ENCODE data around the gene CHMP4B.
"Not testable (repeated sequence)": the region's sequence is repeated elsewhere in the genome, so short reads cannot be mapped to it uniquely, and the experiment has no call there.

Gene CHMP4B

GRCh38 chr20:33790566-33790965, 20.6 kb upstream of the CHMP4B start:
- no peak for DNase-seq

- DNase-seq: no peak
These were observed 20.1 kb upstream of the CHMP4B start for GRCh38 chr20:33791021-33791420.

- no peak for DNase-seq
These were observed 19.6 kb upstream of the CHMP4B start for GRCh38 chr20:33791540-33791939.

GRCh38 chr20:33791959-33792597, 19.1 kb upstream of the CHMP4B start:
- DNase-seq: peak in 1 of 2 donors; percentile 54

- DNase-seq: not testable (repeated sequence)
These were observed 18.6 kb upstream of the CHMP4B start for GRCh38 chr20:33792598-33792989.

GRCh38 chr20:33793011-33793931, 17.9 kb upstream of the CHMP4B start:
- peak in 1 of 2 donors; percentile 43 for DNase-seq

GRCh38 chr20:33796263-33796906, 14.8 kb upstream of the CHMP4B start:
- no peak for DNase-seq

GRCh38 chr20:33796907-33797544, 14.1 kb upstream of the CHMP4B start:
- no peak for DNase-seq

- no peak for DNase-seq
These were observed 12.7 kb upstream of the CHMP4B start for GRCh38 chr20:33798444-33798843.

- no peak for DNase-seq
These were observed 7.2 kb upstream of the CHMP4B start for GRCh38 chr20:33803921-33804337.

- DNase-seq: no peak
These were observed 2.8 kb upstream of the CHMP4B start for GRCh38 chr20:33808388-33808787.

- peak in 1 of 2 donors; percentile 59 for DNase-seq
These were observed 889 bp upstream of the CHMP4B start for GRCh38 chr20:33810259-33810658.

- DNase-seq: no peak
These were observed 616 bp downstream of the CHMP4B start for GRCh38 chr20:33811776-33812151.

- DNase-seq: peak; percentile 95 to 96
These were observed 1.2 kb downstream of the CHMP4B start for GRCh38 chr20:33812152-33812849.

- DNase-seq: peak in 1 of 2 donors; percentile 59
These were observed 1.8 kb downstream of the CHMP4B start for GRCh38 chr20:33812908-33813462.

- no peak for DNase-seq
These were observed 3.1 kb downstream of the CHMP4B start for GRCh38 chr20:33814238-33814712.

- DNase-seq: no peak
These were observed 4.5 kb downstream of the CHMP4B start for GRCh38 chr20:33815671-33816070.

GRCh38 chr20:33816191-33816590, 5.0 kb downstream of the CHMP4B start:
- DNase-seq: no peak

GRCh38 chr20:33817411-33817810, 6.3 kb downstream of the CHMP4B start:
- DNase-seq: no peak

- no peak for DNase-seq
These were observed 8.3 kb downstream of the CHMP4B start for GRCh38 chr20:33819456-33819855.

- DNase-seq: no peak
These were observed 9.2 kb downstream of the CHMP4B start for GRCh38 chr20:33820362-33820761.

GRCh38 chr20:33821270-33821836, 10.2 kb downstream of the CHMP4B start:
- DNase-seq: no peak
